MCF 10A (cell line): Measurements from ENCODE around the gene NATD1. TPM values are rescaled to one million over a fixed set of nuclear protein-coding genes. Genes with fewer than 3 reads are reported as not detected.

ENCODE experiments used
- BruUV-seq: library from RNA; stranded (reverse); fragments of 400-500 nt; replicated peaks from 2 replicates; lab custom pipeline; 2021; lab: Mats Ljungman, UMichigan
- CTCF ChIA-PET: fragments of 300-600 bp; sonication (Branson Sonifier 250); formaldehyde crosslinking; extraction: SDS; loops from one replicate; lab custom pipeline; 2021; ENCODE audit warnings: antibody characterized with exemption, inconsistent platforms; lab: Yijun Ruan, JAX
- POLR2A ChIA-PET: fragments of 300-600, 350-650 bp; sonication (Branson Sonifier 250); formaldehyde crosslinking; extraction: SDS; loops from one replicate; lab custom pipeline; 2020; ENCODE audit warnings: antibody characterized with exemption, inconsistent platforms; lab: Yijun Ruan, JAX
- DNase-seq: peaks from one replicate; pipeline ENCODE4 v3.0.0-alpha.2; 2018; ENCODE audit not compliant: unreplicated experiment
- H3K27ac Mint-ChIP-seq: one replicate; pipeline ENCODE4 v1.8.0; 2022; ENCODE audit warnings: mild to moderate bottlenecking, low read depth, mixed read lengths; ENCODE audit not compliant: unreplicated experiment
- H3K27me3 Mint-ChIP-seq: one replicate; pipeline ENCODE4 v1.8.0; 2022; ENCODE audit warnings: mixed read lengths; ENCODE audit not compliant: insufficient read depth, unreplicated experiment
- H3K36me3 Mint-ChIP-seq: one replicate; pipeline ENCODE4 v1.8.0; 2022; ENCODE audit warnings: mild to moderate bottlenecking, moderate library complexity, mixed read lengths; ENCODE audit not compliant: insufficient read depth, unreplicated experiment
- H3K4me1 Mint-ChIP-seq: one replicate; pipeline ENCODE4 v1.8.0; 2022; ENCODE audit warnings: mixed read lengths; ENCODE audit not compliant: insufficient read depth, unreplicated experiment
- H3K4me3 Mint-ChIP-seq: one replicate; pipeline ENCODE4 v1.8.0; 2022; ENCODE audit warnings: mild to moderate bottlenecking, moderate library complexity, mixed read lengths; ENCODE audit not compliant: unreplicated experiment
- H3K9me3 Mint-ChIP-seq: one replicate; pipeline ENCODE4 v1.8.0; 2022; ENCODE audit warnings: mixed read lengths; ENCODE audit not compliant: unreplicated experiment
- intact Hi-C: fragments of 100-400 bp; cut with micrococcal nuclease; formaldehyde crosslinking; loops from 2 replicates; pipeline ENCODE4 v1.14.1; 2022
- total RNA-seq: library from RNA; stranded (reverse); gene quantifications from 2 replicates; pipeline ENCODE4 v1.2.3, GENCODE V29; 2022
- TF ChIP-seq, protein P1 (sequence below): fragments of 200-600 bp; IDR thresholded peaks from one replicate; pipeline ENCODE4 v1.8.0; 2022; ENCODE audit warnings: antibody characterized with exemption, mild to moderate bottlenecking; ENCODE audit not compliant: unreplicated experiment

Gene NATD1
- total RNA-seq, 1 experiment from 2014 or later, result 2.3 TPM

DNA sequence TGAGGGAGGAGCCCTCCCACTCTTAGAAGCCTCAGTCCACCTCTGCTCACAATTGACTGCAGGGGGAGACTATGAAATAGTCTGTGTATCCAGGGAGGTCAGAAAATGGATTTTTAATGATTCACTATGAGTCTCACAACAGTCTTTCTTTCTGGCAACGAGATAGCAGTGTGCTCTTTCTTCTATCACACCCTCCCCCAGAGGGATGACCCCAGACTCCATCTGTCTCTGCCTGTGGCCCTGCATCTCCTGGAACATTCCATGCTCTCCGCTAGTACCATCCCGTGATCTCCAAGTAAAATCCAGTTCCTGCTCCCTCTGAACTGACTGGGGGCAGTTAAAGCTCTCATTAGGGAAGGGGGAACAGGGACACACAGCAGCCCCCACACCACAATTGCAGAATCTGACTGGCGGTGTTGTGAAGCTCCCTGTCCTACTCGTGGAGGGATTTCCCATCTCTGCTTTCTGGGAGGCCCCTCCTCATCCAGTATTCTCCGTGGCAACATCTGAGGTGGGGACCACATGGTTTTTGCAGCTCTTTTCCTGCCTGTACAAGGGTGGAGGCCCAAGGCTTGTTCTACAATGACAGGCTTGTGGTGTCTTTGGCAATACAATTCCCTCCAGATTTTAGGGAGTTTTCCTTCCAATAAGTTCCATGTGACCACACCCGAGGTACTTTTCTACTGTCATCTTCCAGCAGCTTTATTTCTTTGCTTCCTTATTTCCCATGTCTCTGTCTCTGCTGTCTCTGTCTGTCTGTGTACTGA, 19.4 kb downstream of the NATD1 start:
- H3K36me3 Mint-ChIP-seq, result no peaks in the 10 kb centered on the region
- no peaks in the 10 kb centered on the region for H3K4me1 Mint-ChIP-seq
- no peak overlapping the region for H3K27ac Mint-ChIP-seq
- no peak for DNase-seq
- ChIA-PET CTCF (interaction anchor here (0.5 to 0.8 kb wide), 5 partner anchors 28 to 1224 kb away, joined by 3 to 5 read pairs (median 3); no protein-coding TSS in a partner anchor), POLR2A (interaction anchor here (2.2 kb wide), 1 partner anchor 20 kb away, joined by 9 read pairs; the partner anchor contains the start of gene TMEM11)
- BruUV-seq, result no TSS peak
- intact Hi-C loops, result no loop called here
- peaks cover 11% of the 10 kb centered on the region for H3K9me3 Mint-ChIP-seq
- peaks cover 15% of the 10 kb centered on the region for H3K27me3 Mint-ChIP-seq
- TF ChIP-seq, protein P1, sequence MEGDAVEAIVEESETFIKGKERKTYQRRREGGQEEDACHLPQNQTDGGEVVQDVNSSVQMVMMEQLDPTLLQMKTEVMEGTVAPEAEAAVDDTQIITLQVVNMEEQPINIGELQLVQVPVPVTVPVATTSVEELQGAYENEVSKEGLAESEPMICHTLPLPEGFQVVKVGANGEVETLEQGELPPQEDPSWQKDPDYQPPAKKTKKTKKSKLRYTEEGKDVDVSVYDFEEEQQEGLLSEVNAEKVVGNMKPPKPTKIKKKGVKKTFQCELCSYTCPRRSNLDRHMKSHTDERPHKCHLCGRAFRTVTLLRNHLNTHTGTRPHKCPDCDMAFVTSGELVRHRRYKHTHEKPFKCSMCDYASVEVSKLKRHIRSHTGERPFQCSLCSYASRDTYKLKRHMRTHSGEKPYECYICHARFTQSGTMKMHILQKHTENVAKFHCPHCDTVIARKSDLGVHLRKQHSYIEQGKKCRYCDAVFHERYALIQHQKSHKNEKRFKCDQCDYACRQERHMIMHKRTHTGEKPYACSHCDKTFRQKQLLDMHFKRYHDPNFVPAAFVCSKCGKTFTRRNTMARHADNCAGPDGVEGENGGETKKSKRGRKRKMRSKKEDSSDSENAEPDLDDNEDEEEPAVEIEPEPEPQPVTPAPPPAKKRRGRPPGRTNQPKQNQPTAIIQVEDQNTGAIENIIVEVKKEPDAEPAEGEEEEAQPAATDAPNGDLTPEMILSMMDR, result no peak
- H3K4me3 Mint-ChIP-seq, result no peak overlapping the region

DNA sequence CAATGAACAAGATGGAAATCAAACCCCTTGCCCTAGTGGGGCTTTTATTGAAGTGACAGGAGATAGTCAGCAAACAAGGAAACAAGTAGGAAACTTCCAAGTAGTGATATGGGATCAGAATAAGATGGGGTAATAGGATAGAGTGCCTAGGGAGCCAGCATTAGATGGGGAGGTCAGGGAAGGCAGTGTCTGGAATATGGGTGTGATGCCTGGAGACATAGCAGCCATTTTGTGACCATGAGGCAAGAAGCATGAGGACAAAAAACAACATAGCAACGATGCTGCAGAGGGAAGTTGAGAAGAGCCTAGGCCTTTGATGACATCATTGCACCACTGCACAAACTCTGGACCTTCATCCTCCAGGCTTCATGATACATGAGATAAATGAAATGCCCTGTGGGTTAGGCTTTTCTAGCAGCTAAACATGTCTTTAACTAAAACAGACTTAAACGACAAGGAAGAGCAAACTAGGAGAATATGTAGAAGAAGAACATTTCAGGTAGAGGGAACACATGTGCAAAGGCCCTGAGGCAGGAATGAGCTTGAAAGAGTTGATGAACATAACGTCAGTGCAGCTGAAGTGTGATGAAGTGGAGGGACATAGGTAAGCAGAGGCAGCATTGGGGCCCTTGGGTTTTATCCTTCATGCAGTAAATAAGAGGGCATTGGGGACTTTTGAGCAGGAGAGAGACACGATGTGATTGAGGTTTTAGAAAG, 21.0 kb downstream of the NATD1 start:
- BruUV-seq, result TSS peak; percentile 17
- Mint-ChIP-seq H3K9me3 (peaks cover 11% of the 10 kb centered on the region), H3K4me1 (no peaks in the 10 kb centered on the region), H3K36me3 (no peaks in the 10 kb centered on the region), H3K4me3 (no peak overlapping the region), H3K27me3 (no peaks in the 10 kb centered on the region), H3K27ac (no peak overlapping the region)
- CTCF ChIA-PET, result interaction anchor here (0.6 to 0.8 kb wide), 2 partner anchors 20 kb away, joined by 3 read pairs; no protein-coding TSS in a partner anchor
- POLR2A ChIA-PET, result interaction anchor here (1.2 kb wide), 1 partner anchor 18 kb away, joined by 4 read pairs; the partner anchor contains the start of gene TMEM11
- TF ChIP-seq, protein P1, result no peak
- no peak for DNase-seq
- intact Hi-C loops, result no loop called here

DNA sequence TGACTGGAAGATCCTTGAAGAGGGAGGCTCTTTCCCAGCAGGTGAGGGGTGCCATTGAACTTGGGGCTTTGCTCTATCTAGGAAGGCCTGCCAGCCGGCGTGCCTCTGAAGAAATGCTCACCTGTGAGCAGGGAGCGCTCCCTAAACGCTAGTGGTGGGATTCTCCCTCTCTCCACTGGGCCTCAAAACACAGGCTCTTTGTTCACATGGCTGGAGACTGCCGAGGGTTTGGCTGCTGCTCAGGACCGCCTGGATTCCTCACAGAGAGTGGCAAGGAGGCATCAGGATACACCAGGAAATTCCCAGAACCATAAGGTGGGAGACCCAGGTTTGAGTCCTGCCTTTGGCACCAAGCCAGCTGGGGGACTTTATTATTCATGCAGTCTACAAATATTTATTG, 21.7 kb downstream of the NATD1 start:
- no peaks in the 10 kb centered on the region for H3K27me3 Mint-ChIP-seq
- BruUV-seq, result no TSS peak
- H3K36me3 Mint-ChIP-seq, result no peaks in the 10 kb centered on the region
- H3K4me3 Mint-ChIP-seq, result no peak overlapping the region
- no peak for DNase-seq
- POLR2A ChIA-PET, result interaction anchor here (1.2 kb wide), 1 partner anchor 18 kb away, joined by 4 read pairs; the partner anchor contains the start of gene TMEM11
- H3K27ac Mint-ChIP-seq, result no peak overlapping the region
- no peaks in the 10 kb centered on the region for H3K4me1 Mint-ChIP-seq
- intact Hi-C loops, result no loop called here
- TF ChIP-seq, protein P1, result no peak
- peaks cover 11% of the 10 kb centered on the region for H3K9me3 Mint-ChIP-seq
- CTCF ChIA-PET, result interaction anchor here (0.5 to 0.6 kb wide), 2 partner anchors 8 to 21 kb away, joined by 3 read pairs; no protein-coding TSS in a partner anchor

DNA sequence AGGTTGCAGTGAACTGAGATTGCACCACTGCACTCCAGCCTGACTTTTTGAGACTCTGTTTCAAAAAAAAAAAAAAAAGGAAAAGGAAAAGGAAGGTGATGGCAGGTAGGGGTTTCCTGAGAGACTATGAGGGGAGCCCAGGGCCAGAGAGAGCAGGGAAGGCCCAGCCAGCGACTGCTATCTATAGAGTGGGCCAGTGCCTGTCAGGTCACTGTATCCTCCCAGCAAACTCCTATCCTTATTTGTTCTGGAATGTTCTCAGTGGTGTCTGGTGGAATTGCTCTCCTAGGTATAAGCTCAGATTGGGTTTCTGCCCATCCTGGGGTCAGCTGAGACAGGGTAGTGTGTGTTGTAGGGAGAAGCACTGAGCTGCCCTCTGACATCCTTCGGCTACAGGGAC, 24.4 kb downstream of the NATD1 start:
- Mint-ChIP-seq H3K4me1 (no peaks in the 10 kb centered on the region), H3K36me3 (peaks cover 2% of the 10 kb centered on the region), H3K4me3 (no peak overlapping the region), H3K27me3 (no peaks in the 10 kb centered on the region), H3K27ac (no peak overlapping the region), H3K9me3 (peaks cover 11% of the 10 kb centered on the region)
- intact Hi-C loops, result no loop called here
- ChIA-PET POLR2A (interaction anchor here (1.3 kb wide), 1 partner anchor 15 kb away, joined by 5 read pairs; the partner anchor contains the start of gene TMEM11), CTCF (no interaction called here)
- no peak for DNase-seq
- TF ChIP-seq, protein P1, result no peak
- BruUV-seq, result no TSS peak
